IMR-90 (cell line): ENCODE measurements around the gene ZMYND11. TPM values are rescaled to one million over a fixed set of nuclear protein-coding genes. Genes with fewer than 3 reads are reported as not detected.

Source experiments
- ATAC-seq: fragments of 200-7000 bp; cut with Tn5 transposase; 2 replicates; pipeline ENCODE4 v1.9.1; 2020; ENCODE audit warnings: low read depth, mild to moderate bottlenecking, moderate library complexity
- BruUV-seq: library from RNA; stranded (reverse); fragments of 400-500 nt; replicated peaks from 2 replicates; lab custom pipeline; 2021; lab: Mats Ljungman, UMichigan
- CTCF ChIA-PET: fragments of 300-600 bp; formaldehyde crosslinking; extraction: SDS; loops from one replicate; lab custom pipeline; 2021; ENCODE audit warnings: antibody characterized with exemption; lab: Yijun Ruan, JAX
- POLR2A ChIA-PET: fragments of 300-600 bp; sonication (Branson Sonifier 250); formaldehyde crosslinking; loops from one replicate; lab custom pipeline; 2022; ENCODE audit warnings: antibody characterized with exemption; ENCODE audit not compliant: unreplicated experiment; lab: Charles Lee
- DNase-seq: peaks from one replicate; pipeline ENCODE4 v3.0.0; 2013
- H2AFZ ChIP-seq: replicated peaks from 2 replicates; pipeline ENCODE3; 2013; ENCODE audit warnings: low read length, mild to moderate bottlenecking; ENCODE audit not compliant: poor library complexity
- H2AK5ac ChIP-seq: 2 replicates; pipeline ENCODE4 v1.6.1; 2013; ENCODE audit warnings: low read depth, low read length, inconsistent platforms
- H2AK9ac ChIP-seq: replicated peaks from 2 replicates; pipeline ENCODE3; 2013; ENCODE audit warnings: mild to moderate bottlenecking, low read depth, low read length, moderate library complexity; ENCODE audit not compliant: poor library complexity
- H2BK120ac ChIP-seq: 2 replicates; pipeline ENCODE4 v1.6.1; 2013; ENCODE audit warnings: low read depth, low read length, inconsistent platforms
- H2BK15ac ChIP-seq: 3 replicates; pipeline ENCODE4 v1.6.1; 2013; ENCODE audit warnings: low read depth, low read length, inconsistent platforms
- H2BK20ac ChIP-seq: 2 replicates; pipeline ENCODE4 v1.6.1; 2013; ENCODE audit warnings: low read depth, mild to moderate bottlenecking, inconsistent platforms, low read length, moderate library complexity
- H2BK5ac ChIP-seq: 2 replicates; pipeline ENCODE4 v1.6.1; 2013; ENCODE audit warnings: mild to moderate bottlenecking, low read depth, low read length, inconsistent platforms; ENCODE audit not compliant: poor library complexity, severe bottlenecking
- H3K14ac ChIP-seq: replicated peaks from 2 replicates; pipeline ENCODE4 v1.6.1; 2013; ENCODE audit warnings: low read depth, low read length, inconsistent platforms
- H3K18ac ChIP-seq: 2 replicates; pipeline ENCODE4 v1.6.1; 2013; ENCODE audit warnings: low read depth, low read length, control low read depth
- H3K23ac ChIP-seq: 2 replicates; pipeline ENCODE4 v1.6.1; 2013; ENCODE audit warnings: low read depth, low read length, inconsistent platforms
- H3K27ac ChIP-seq: 2 replicates; pipeline ENCODE4 v1.5.1; 2013; ENCODE audit warnings: mild to moderate bottlenecking, control low read depth, low read length; ENCODE audit not compliant: insufficient read depth
- H3K27me3 ChIP-seq: 2 replicates; pipeline ENCODE4 v1.6.1; 2013; ENCODE audit warnings: low read length; ENCODE audit not compliant: control insufficient read depth, insufficient read depth
- H3K36me3 ChIP-seq: 2 replicates; pipeline ENCODE4 v1.6.1; 2013; ENCODE audit warnings: low read length, mixed read lengths; ENCODE audit not compliant: control insufficient read depth, insufficient read depth
- H3K4ac ChIP-seq: 2 replicates; pipeline ENCODE4 v1.6.1; 2013; ENCODE audit warnings: low read depth, low read length, inconsistent platforms
- H3K4me1 ChIP-seq: 2 replicates; pipeline ENCODE4 v1.6.1; 2013; ENCODE audit warnings: low read length, mixed read lengths; ENCODE audit not compliant: control insufficient read depth, insufficient read depth
- H3K4me2 ChIP-seq: 2 replicates; pipeline ENCODE4 v1.6.1; 2013; ENCODE audit warnings: low read depth, mild to moderate bottlenecking, control low read depth, low read length, moderate library complexity
- H3K4me3 ChIP-seq: 2 replicates; pipeline ENCODE4 v1.5.1; 2013; ENCODE audit warnings: low read depth, mild to moderate bottlenecking, control low read depth, low read length, moderate library complexity; ENCODE audit not compliant: insufficient read depth
- H3K56ac ChIP-seq: 2 replicates; pipeline ENCODE4 v1.6.1; 2013; ENCODE audit warnings: low read length, inconsistent platforms; ENCODE audit not compliant: insufficient read depth; ENCODE audit errors: extremely low read depth
- H3K79me1 ChIP-seq, 2 experiments: 2 replicates each; pipeline ENCODE4 v1.6.1; 2013; ENCODE audit warnings: low read length in 2 of 2, inconsistent platforms in 1 of 2, low read depth in 1 of 2
- H3K9ac ChIP-seq: 2 replicates; pipeline ENCODE4 v1.6.1; 2013; ENCODE audit warnings: low read depth, low read length, control low read depth
- H3K9me1 ChIP-seq: 2 replicates; pipeline ENCODE4 v1.6.1; 2013; ENCODE audit warnings: low read length, inconsistent platforms; ENCODE audit not compliant: insufficient read depth
- H3K9me3 ChIP-seq: 2 replicates; pipeline ENCODE4 v1.6.1; 2013; ENCODE audit warnings: low read length; ENCODE audit not compliant: control insufficient read depth, insufficient read depth
- H4K20me1 ChIP-seq: 2 replicates; pipeline ENCODE4 v1.6.1; 2013; ENCODE audit warnings: low read length, inconsistent platforms; ENCODE audit not compliant: insufficient read depth
- H4K5ac ChIP-seq: 2 replicates; pipeline ENCODE4 v1.6.1; 2013; ENCODE audit warnings: mild to moderate bottlenecking, low read depth, low read length, control low read depth
- H4K8ac ChIP-seq, 2 experiments: 2 replicates each; pipeline ENCODE4 v1.6.1; 2013; ENCODE audit warnings: low read depth in 2 of 2, low read length in 2 of 2, control low read depth in 1 of 2, inconsistent platforms in 1 of 2
- H4K91ac ChIP-seq: 2 replicates; pipeline ENCODE4 v1.6.1; 2013; ENCODE audit warnings: low read depth, low read length, inconsistent platforms; ENCODE audit not compliant: insufficient read depth
- BHLHE40 ChIP-seq: fragments of 150-350 bp; IDR thresholded peaks from 2 replicates; pipeline ENCODE4 v1.6.1; 2016; ENCODE audit warnings: mild to moderate bottlenecking, low read depth, low read length
- CEBPB ChIP-seq: IDR thresholded peaks from 2 replicates; pipeline ENCODE4 v1.6.1; 2012; ENCODE audit warnings: low read depth, low read length, improper control_type of control experiment
- CHD1 ChIP-seq: IDR thresholded peaks from 2 replicates; pipeline ENCODE4 v1.6.1; 2012; ENCODE audit warnings: low read depth, low read length, improper control_type of control experiment
- FOS ChIP-seq: fragments of 150-350 bp; IDR thresholded peaks from 2 replicates; pipeline ENCODE4 v1.6.1; 2016; ENCODE audit warnings: low read depth, low read length
- MAFK ChIP-seq: IDR thresholded peaks from 2 replicates; pipeline ENCODE4 v1.6.1; 2012; ENCODE audit warnings: low read depth, low read length, improper control_type of control experiment
- MAZ ChIP-seq: IDR thresholded peaks from 2 replicates; pipeline ENCODE4 v1.6.1; 2012; ENCODE audit warnings: low read depth, mild to moderate bottlenecking, low read length, improper control_type of control experiment, moderate library complexity, borderline replicate concordance
- MXI1 ChIP-seq: IDR thresholded peaks from 2 replicates; pipeline ENCODE4 v1.6.1; 2012; ENCODE audit warnings: low read depth, mild to moderate bottlenecking, low read length, moderate library complexity, borderline replicate concordance
- NFE2L2 ChIP-seq: fragments of 150-350 bp; IDR thresholded peaks from 2 replicates; pipeline ENCODE4 v1.6.1; 2016; ENCODE audit warnings: low read depth, mild to moderate bottlenecking, low read length
- POLR2A ChIP-seq: IDR thresholded peaks from 2 replicates; pipeline ENCODE4 v1.6.1; 2012; ENCODE audit warnings: mild to moderate bottlenecking, low read depth, low read length
- RAD21 ChIP-seq: IDR thresholded peaks from 2 replicates; pipeline ENCODE4 v1.6.1; 2012; ENCODE audit warnings: low read length, improper control_type of control experiment
- RCOR1 ChIP-seq: IDR thresholded peaks from 2 replicates; pipeline ENCODE4 v1.6.1; 2012; ENCODE audit warnings: mild to moderate bottlenecking, low read length, improper control_type of control experiment; ENCODE audit not compliant: insufficient replicate concordance
- RFX5 ChIP-seq: IDR thresholded peaks from 2 replicates; pipeline ENCODE4 v1.8.0; 2012; ENCODE audit warnings: low read depth, mild to moderate bottlenecking, low read length, moderate library complexity
- SMC3 ChIP-seq: fragments of 150-350 bp; IDR thresholded peaks from 2 replicates; pipeline ENCODE4 v1.6.1; 2016; ENCODE audit warnings: low read depth, mild to moderate bottlenecking, antibody characterized with exemption, low read length, moderate library complexity
- USF2 ChIP-seq: fragments of 150-350 bp; IDR thresholded peaks from 2 replicates; pipeline ENCODE4 v1.6.1; 2017; ENCODE audit warnings: mild to moderate bottlenecking, antibody characterized with exemption, low read length, low read depth
- WGBS, 2 experiments: methylation state at CpG; one replicate each; pipeline versions ENCODE4 v1.1.5 to v1.1.7; 2013; ENCODE audit warnings: missing lambda C conversion rate in 2 of 2; ENCODE audit not compliant: insufficient read length in 1 of 2; ENCODE audit errors: extremely low coverage in 2 of 2; 5-methylcytosine and 5-hydroxymethylcytosine counted together
- dilution Hi-C: fragments of 300-500 bp; cut with HindIII; formaldehyde crosslinking; loops from one replicate; pipeline ENCODE4 v1.14.3; 2018; ENCODE audit warnings: low sequenced_read_pairs; ENCODE audit not compliant: unreplicated experiment
- in situ Hi-C: fragments of 300-500 bp; cut with MboI; formaldehyde crosslinking; loops from 3 replicates; pipeline ENCODE4 v1.14.3; 2019; ENCODE audit warnings: low sequenced_read_pairs, inconsistent platforms, mixed read lengths
- intact Hi-C: fragments of 100-400 bp; cut with micrococcal nuclease; formaldehyde crosslinking; loops from 2 replicates; pipeline ENCODE4 v1.10.0; 2022
- polyA plus RNA-seq, 3 experiments: library from polyadenylated mRNA; depleted of rRNA; stranded (reverse); fragments of >200 nt; gene quantifications; 2 replicates each; pipeline ENCODE4 v1.2.3, GENCODE V29; 2012; ENCODE audit warnings: low replicate concordance in 1 of 3
- total RNA-seq: library from RNA; depleted of rRNA; stranded (reverse); fragments of >200 nt; gene quantifications from 2 replicates; pipeline ENCODE4 v1.2.3, GENCODE V29; 2012
- TF ChIP-seq, protein P1 (sequence below): fragments of 150-350 bp; IDR thresholded peaks from 2 replicates; pipeline ENCODE4 v1.6.1; 2016; ENCODE audit warnings: low read depth, mild to moderate bottlenecking, low read length, moderate library complexity, borderline replicate concordance
- TF ChIP-seq, protein P2 (sequence below): conservative IDR thresholded peaks from 2 replicates; pipeline ENCODE4 v1.5.1; 2012; ENCODE audit warnings: mild to moderate bottlenecking, low read depth, low read length, improper control_type of control experiment

Gene ZMYND11
- total and polyA plus RNA-seq, 2 of the 4 experiments (the other 2 are of a cell fraction) = 39.5 to 72.2 TPM

DNA sequence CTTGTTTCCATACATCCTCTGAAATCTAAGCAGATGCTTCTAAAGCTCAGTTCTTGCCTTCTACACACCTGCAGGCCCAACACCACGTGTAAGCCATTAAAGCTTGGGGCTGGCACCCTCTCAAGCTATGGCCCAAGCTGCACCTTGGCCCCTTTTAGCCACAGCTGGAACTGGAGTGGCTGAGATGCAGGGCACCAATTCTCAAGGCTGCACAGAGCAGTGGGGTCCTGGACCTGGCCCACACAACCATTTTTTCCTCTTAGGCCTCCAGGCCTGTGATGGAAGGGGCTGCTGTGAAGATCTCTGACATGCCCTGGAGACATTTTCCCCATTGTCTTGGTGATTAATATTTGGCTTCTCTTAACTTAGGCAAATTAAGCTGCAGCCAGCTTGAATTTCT, 38.8 kb upstream of the ZMYND11 start:
- no peak overlapping the region for H3K23ac ChIP-seq
- H4K5ac ChIP-seq = no peak overlapping the region
- no peaks in the 10 kb centered on the region for H3K36me3 ChIP-seq
- peaks cover 2% of the 10 kb centered on the region; the same call in 1 of the 2 replicates for H3K27me3 ChIP-seq
- no peak overlapping the region for H3K4me3 ChIP-seq
- H2BK120ac ChIP-seq = no peak overlapping the region
- H3K27ac ChIP-seq = no peak overlapping the region
- no peak overlapping the region for H3K9ac ChIP-seq
- no peak overlapping the region for H4K91ac ChIP-seq
- H2AK9ac ChIP-seq = no peak overlapping the region
- ChIA-PET POLR2A (no interaction called here), CTCF (no interaction called here)
- ATAC-seq = no peak
- intact Hi-C loops (no loop called here), in situ Hi-C loops (no loop called here), dilution Hi-C loops (no loop called here)
- TF ChIP-seq, protein P1, sequence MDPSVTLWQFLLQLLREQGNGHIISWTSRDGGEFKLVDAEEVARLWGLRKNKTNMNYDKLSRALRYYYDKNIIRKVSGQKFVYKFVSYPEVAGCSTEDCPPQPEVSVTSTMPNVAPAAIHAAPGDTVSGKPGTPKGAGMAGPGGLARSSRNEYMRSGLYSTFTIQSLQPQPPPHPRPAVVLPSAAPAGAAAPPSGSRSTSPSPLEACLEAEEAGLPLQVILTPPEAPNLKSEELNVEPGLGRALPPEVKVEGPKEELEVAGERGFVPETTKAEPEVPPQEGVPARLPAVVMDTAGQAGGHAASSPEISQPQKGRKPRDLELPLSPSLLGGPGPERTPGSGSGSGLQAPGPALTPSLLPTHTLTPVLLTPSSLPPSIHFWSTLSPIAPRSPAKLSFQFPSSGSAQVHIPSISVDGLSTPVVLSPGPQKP = no peak
- TF ChIP-seq, protein P2, sequence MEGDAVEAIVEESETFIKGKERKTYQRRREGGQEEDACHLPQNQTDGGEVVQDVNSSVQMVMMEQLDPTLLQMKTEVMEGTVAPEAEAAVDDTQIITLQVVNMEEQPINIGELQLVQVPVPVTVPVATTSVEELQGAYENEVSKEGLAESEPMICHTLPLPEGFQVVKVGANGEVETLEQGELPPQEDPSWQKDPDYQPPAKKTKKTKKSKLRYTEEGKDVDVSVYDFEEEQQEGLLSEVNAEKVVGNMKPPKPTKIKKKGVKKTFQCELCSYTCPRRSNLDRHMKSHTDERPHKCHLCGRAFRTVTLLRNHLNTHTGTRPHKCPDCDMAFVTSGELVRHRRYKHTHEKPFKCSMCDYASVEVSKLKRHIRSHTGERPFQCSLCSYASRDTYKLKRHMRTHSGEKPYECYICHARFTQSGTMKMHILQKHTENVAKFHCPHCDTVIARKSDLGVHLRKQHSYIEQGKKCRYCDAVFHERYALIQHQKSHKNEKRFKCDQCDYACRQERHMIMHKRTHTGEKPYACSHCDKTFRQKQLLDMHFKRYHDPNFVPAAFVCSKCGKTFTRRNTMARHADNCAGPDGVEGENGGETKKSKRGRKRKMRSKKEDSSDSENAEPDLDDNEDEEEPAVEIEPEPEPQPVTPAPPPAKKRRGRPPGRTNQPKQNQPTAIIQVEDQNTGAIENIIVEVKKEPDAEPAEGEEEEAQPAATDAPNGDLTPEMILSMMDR = no peak
- TF ChIP-seq MAZ (no peak), SMC3 (no peak), USF2 (no peak), CEBPB (no peak), NFE2L2 (no peak), RCOR1 (no peak), POLR2A (no peak), MAFK (no peak), CHD1 (no peak), RAD21 (no peak), MXI1 (no peak), FOS (no peak), BHLHE40 (no peak), RFX5 (no peak)
- no peak overlapping the region for H2BK15ac ChIP-seq
- H3K56ac ChIP-seq = no peak overlapping the region
- no peak overlapping the region for H2AK5ac ChIP-seq
- H3K18ac ChIP-seq = no peak overlapping the region
- no peaks in the 10 kb centered on the region for H4K20me1 ChIP-seq
- H3K9me1 ChIP-seq = no peaks in the 10 kb centered on the region
- H3K9me3 ChIP-seq = peaks cover 2% of the 10 kb centered on the region; the same call in 1 of the 2 replicates
- no peak overlapping the region for H2BK5ac ChIP-seq
- no peak overlapping the region for H3K4me2 ChIP-seq
- no peak overlapping the region for H3K4ac ChIP-seq
- H2BK20ac ChIP-seq = no peak overlapping the region
- H3K79me1 ChIP-seq = no peaks in the 10 kb centered on the region
- no TSS peak for BruUV-seq
- DNase-seq = no peak
- no peaks in the 10 kb centered on the region for H3K4me1 ChIP-seq
- no peak overlapping the region for H3K14ac ChIP-seq
- no peak overlapping the region for H4K8ac ChIP-seq
- H2AFZ ChIP-seq = no peak overlapping the region
- WGBS, 2 experiments = no CpG with 5 or more reads among the region's 1 CpG
